HepG2 (cell line): ENCODE results near the gene ARHGAP5. TPM values are rescaled to one million over a fixed set of nuclear protein-coding genes. Genes with fewer than 3 reads are reported as not detected.

ENCODE experiments used
- RARA ChIP-seq: IDR thresholded peaks from 2 replicates; pipeline ENCODE4 v1.6.1; 2016; ENCODE audit warnings: missing genetic modification reagents, missing compliant biosample characterization
- RNF2 ChIP-seq: fragments of 450-650 bp; conservative IDR thresholded peaks from 2 replicates; pipeline ENCODE4 v1.6.1; 2016; ENCODE audit warnings: low read depth
- ZFP36L1 ChIP-seq: sonication (generic); formaldehyde crosslinking; IDR thresholded peaks from 2 replicates; pipeline ENCODE4 v1.8.0; 2022; ENCODE audit warnings: mild to moderate bottlenecking, missing genetic modification reagents, moderate library complexity
- ZNF431 ChIP-seq: sonication (generic); formaldehyde crosslinking; IDR thresholded peaks from 2 replicates; pipeline ENCODE4 v1.9.0; 2022; ENCODE audit warnings: missing genetic modification reagents, low read depth, mild to moderate bottlenecking, borderline replicate concordance
- ZNF674 ChIP-seq: sonication (generic); formaldehyde crosslinking; IDR thresholded peaks from 2 replicates; pipeline ENCODE4 v1.5.0; 2020; ENCODE audit warnings: low read depth, mild to moderate bottlenecking, missing genetic modification reagents
- ZSCAN29 ChIP-seq: sonication (generic); formaldehyde crosslinking; conservative IDR thresholded peaks from 2 replicates; pipeline ENCODE4 v1.4.0; 2020; ENCODE audit warnings: mild to moderate bottlenecking, missing genetic modification reagents
- polyA plus RNA-seq, 8 experiments: library from polyadenylated mRNA; depleted of rRNA in 3 of 8; stranded (reverse) in 7 of 8; unstranded in 1 of 8; fragments of >200 nt; fragmentation: Illumina TruSeq in 4 of 8; extraction: Trizol in 4 of 8; gene quantifications; 2 replicates each; pipeline versions ENCODE4 v1.2.1 to v1.2.3, GENCODE V29; 2011 to 2016; ENCODE audit warnings: low read depth in 4 of 8, missing spikeins in 1 of 8, mixed read lengths in 1 of 8; ENCODE audit not compliant: insufficient read depth in 1 of 8
- total RNA-seq, 5 experiments: library from RNA; depleted of rRNA; stranded (reverse); fragments of >200 nt; fragmentation: Illumina TruSeq; extraction: Trizol; gene quantifications; 2 replicates each; pipeline ENCODE4 v1.2.3, GENCODE V29; 2016; ENCODE audit warnings: low read depth in 1 of 5
- TF ChIP-seq, protein P1 (sequence below): sonication (generic); formaldehyde crosslinking; IDR thresholded peaks from 2 replicates; pipeline ENCODE4 v1.8.0; 2022; ENCODE audit warnings: low read depth, missing genetic modification reagents
- TF ChIP-seq, protein P2 (sequence below): IDR thresholded peaks from 2 replicates; pipeline ENCODE4 v1.6.1; 2012; ENCODE audit warnings: low read depth, low read length, improper control_type of control experiment
- TF ChIP-seq, protein P3 (sequence below): sonication (generic); formaldehyde crosslinking; IDR thresholded peaks from 2 replicates; pipeline ENCODE4 v1.8.0; 2022; ENCODE audit warnings: missing genetic modification reagents, mild to moderate bottlenecking, borderline replicate concordance

The ARHGAP5 gene
- total and polyA plus RNA-seq, 2 of the 13 experiments (the other 11 are each of a cell fraction or from before 2014, with no cell fraction given), result 33.7 to 144 TPM

DNA sequence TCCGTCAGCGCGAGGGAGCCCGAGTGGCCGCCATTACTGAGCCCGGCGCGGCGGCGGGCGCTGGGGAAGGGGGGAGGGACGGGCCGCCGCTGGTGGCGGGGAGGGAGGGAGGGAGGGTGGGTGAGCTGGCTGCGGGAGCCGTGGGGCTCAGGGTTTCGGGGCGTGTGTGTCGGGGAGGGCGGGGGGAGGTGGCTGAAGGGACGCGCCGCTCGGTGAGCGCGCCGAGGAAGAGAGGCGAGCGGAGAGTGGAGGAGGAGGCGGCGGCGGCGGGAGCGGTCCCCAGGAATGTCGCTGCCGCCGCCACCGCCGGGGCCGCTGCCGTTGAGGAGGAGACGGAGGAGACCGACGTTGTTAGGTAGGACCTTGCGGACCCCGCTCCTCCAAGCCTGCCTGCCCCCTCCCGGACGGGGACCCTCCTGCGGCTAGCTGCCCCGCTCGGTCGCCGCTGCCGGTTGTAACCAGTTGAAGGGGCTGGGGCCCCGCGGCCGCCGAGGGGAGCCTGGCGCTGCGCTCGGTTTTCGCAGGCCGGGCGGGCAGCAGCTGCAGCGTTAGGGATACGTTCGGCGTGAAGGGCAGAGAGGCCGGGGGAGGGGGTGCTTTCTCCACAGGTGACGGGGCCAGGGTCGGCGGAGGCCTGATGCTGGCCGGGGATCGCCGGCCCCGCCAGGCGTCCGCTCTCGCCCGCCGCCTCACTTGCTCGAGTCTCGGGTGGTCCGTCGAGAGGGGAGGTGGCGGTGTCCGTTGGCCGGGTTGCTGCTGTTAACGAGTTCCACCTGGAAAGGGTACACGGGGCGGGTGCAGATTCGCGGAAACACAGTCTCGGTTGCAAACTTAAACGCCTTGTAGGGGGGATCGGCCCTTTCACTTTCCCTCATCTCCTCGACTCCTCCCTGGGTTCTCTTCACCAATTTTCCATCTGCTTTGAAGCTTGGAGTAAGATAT is at the start of gene ARHGAP5 (continued):
- TF ChIP-seq, protein P1, sequence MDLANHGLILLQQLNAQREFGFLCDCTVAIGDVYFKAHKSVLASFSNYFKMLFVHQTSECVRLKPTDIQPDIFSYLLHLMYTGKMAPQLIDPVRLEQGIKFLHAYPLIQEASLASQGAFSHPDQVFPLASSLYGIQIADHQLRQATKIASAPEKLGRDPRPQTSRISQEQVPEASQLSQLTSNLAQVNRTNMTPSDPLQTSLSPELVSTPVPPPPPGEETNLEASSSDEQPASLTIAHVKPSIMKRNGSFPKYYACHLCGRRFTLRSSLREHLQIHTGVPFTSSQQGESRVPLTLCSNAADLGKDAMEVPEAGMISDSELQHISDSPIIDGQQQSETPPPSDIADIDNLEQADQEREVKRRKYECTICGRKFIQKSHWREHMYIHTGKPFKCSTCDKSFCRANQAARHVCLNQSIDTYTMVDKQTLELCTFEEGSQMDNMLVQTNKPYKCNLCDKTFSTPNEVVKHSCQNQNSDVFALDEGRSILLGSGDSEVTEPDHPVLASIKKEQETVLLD, result no peak; the same call in 1 of the 2 replicates
- TF ChIP-seq, protein P2, sequence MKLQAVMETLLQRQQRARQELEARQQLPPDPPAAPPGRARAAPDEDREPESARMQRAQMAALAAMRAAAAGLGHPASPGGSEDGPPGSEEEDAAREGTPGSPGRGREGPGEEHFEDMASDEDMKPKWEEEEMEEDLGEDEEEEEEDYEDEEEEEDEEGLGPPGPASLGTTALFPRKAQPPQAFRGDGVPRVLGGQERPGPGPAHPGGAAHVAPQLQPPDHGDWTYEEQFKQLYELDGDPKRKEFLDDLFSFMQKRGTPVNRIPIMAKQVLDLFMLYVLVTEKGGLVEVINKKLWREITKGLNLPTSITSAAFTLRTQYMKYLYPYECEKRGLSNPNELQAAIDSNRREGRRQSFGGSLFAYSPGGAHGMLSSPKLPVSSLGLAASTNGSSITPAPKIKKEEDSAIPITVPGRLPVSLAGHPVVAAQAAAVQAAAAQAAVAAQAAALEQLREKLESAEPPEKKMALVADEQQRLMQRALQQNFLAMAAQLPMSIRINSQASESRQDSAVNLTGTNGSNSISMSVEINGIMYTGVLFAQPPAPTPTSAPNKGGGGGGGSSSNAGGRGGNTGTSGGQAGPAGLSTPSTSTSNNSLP, result no peak
- TF ChIP-seq ZNF431 (CRISPR knock-in tag) (0 out of 2 replicates have a peak, but pooled peaks have one; percentile 19), RARA (CRISPR knock-in tag) (no peak), ZNF674 (0 out of 2 replicates have a peak, but pooled peaks have one; percentile 40), ZFP36L1 (CRISPR knock-in tag) (0 out of 2 replicates have a peak, but pooled peaks have one; percentile 52), ZSCAN29 (CRISPR knock-in tag) (no peak), RNF2 (0 out of 2 replicates have a peak, but pooled peaks have one; percentile 22)
- TF ChIP-seq, protein P3, sequence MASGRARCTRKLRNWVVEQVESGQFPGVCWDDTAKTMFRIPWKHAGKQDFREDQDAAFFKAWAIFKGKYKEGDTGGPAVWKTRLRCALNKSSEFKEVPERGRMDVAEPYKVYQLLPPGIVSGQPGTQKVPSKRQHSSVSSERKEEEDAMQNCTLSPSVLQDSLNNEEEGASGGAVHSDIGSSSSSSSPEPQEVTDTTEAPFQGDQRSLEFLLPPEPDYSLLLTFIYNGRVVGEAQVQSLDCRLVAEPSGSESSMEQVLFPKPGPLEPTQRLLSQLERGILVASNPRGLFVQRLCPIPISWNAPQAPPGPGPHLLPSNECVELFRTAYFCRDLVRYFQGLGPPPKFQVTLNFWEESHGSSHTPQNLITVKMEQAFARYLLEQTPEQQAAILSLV (CRISPR knock-in tag), result peak; percentile 71
